Loucy (cell line): Measurements from ENCODE around the gene UBE2U.

ENCODE experiments used
- CTCF ChIP-seq: fragments of 200-600 bp; sonication (generic); conservative IDR thresholded peaks from 2 replicates; pipeline ENCODE4 v1.5.1; 2014; ENCODE audit warnings: mild to moderate bottlenecking, antibody characterized with exemption, low read length
- EZH2phosphoT487 ChIP-seq: fragments of 200-600 bp; IDR thresholded peaks from 2 replicates; pipeline ENCODE4 v1.6.1; 2018; ENCODE audit warnings: antibody characterized with exemption, mild to moderate bottlenecking, moderate library complexity, borderline replicate concordance

- TF ChIP-seq CTCF (no peak), EZH2phosphoT487 (no peak)
Measured at GRCh38 chr1:64200064-64200463, 3.4 kb upstream of the UBE2U start.
